ENCODE measurements around the gene FGF22.

- no peak for TF ChIP-seq CTCF (IDR thresholded peaks at IDR 0.05)
- no peak for TF ChIP-seq POLR2A (IDR thresholded peaks at IDR 0.05)
Measured at GRCh38 chr19:656751-657559, 17.3 kb downstream of the FGF22 start.

All from upper lobe of left lung (tissue), 4 donors.